OCI-LY3 (cell line): ENCODE data around the gene P2RX3.

Experiments
- EZH2phosphoT487 ChIP-seq: fragments of 200-600 bp; shearing (Covaris generic); IDR thresholded peaks from 2 replicates; pipeline ENCODE4 v1.6.1; 2018; ENCODE audit warnings: antibody characterized with exemption, mixed run types, low read depth
- TF ChIP-seq, protein P1 (sequence below): fragments of 200-600, 300-600 bp; sonication (generic); IDR thresholded peaks from 2 replicates; pipeline ENCODE4 v1.5.1; 2014; ENCODE audit warnings: antibody characterized with exemption, low read length, low read depth

GRCh38 chr11:57303280-57303989 is 34.7 kb upstream of the P2RX3 start:
- TF ChIP-seq, protein P1, sequence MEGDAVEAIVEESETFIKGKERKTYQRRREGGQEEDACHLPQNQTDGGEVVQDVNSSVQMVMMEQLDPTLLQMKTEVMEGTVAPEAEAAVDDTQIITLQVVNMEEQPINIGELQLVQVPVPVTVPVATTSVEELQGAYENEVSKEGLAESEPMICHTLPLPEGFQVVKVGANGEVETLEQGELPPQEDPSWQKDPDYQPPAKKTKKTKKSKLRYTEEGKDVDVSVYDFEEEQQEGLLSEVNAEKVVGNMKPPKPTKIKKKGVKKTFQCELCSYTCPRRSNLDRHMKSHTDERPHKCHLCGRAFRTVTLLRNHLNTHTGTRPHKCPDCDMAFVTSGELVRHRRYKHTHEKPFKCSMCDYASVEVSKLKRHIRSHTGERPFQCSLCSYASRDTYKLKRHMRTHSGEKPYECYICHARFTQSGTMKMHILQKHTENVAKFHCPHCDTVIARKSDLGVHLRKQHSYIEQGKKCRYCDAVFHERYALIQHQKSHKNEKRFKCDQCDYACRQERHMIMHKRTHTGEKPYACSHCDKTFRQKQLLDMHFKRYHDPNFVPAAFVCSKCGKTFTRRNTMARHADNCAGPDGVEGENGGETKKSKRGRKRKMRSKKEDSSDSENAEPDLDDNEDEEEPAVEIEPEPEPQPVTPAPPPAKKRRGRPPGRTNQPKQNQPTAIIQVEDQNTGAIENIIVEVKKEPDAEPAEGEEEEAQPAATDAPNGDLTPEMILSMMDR: no peak
- no peak for TF ChIP-seq EZH2phosphoT487
